ENCODE data around the gene OXSR1. TPM values are rescaled to one million over a fixed set of nuclear protein-coding genes. Genes with fewer than 3 reads are reported as not detected.

OXSR1 gene
- total RNA-seq, 1 donor from 2014 or later: 80.7 TPM

DNA sequence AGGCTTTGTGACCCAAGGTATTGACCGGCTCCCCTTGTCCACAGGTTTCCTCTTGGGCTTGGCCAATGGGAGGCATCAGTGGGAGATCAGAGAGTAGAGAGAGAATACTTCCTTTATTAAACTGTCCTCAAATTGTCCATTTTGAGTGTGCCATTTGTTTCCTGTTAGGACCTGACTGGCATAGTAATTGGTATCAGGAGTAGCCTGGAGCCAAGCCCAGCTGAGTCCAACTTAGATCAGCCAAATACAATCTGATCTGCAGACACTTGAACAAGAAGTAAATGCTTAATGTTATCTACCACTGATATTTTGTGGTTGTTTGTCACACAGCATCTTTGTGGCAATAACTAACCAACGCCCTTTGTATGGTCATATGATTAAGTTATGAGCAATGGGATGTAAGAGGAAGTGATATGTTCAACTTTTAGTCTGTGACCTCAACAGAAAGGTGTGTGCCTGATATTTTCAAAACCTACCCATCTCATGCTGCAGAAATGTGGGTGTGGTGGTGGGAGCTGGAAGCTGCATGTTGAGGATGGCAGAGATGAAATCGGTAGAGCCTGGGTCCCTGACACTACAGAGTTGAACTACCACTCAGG lies 13.6 kb upstream of the OXSR1 start:
- Mint-ChIP-seq H3K27me3 (ENCODE audit: unreplicated experiment) (peaks cover 4% of the 10 kb centered on the region), H3K36me3 (ENCODE audit: unreplicated experiment) (peaks cover 1% of the 10 kb centered on the region), H3K27ac (ENCODE audit: unreplicated experiment) (no peak overlapping the region), H3K4me3 (ENCODE audit: unreplicated experiment) (no peak overlapping the region), H3K9me3 (ENCODE audit: unreplicated experiment) (peaks cover 4% of the 10 kb centered on the region), H3K4me1 (ENCODE audit: low read depth, unreplicated experiment) (no peaks in the 10 kb centered on the region)
- TF ChIP-seq, protein P1, sequence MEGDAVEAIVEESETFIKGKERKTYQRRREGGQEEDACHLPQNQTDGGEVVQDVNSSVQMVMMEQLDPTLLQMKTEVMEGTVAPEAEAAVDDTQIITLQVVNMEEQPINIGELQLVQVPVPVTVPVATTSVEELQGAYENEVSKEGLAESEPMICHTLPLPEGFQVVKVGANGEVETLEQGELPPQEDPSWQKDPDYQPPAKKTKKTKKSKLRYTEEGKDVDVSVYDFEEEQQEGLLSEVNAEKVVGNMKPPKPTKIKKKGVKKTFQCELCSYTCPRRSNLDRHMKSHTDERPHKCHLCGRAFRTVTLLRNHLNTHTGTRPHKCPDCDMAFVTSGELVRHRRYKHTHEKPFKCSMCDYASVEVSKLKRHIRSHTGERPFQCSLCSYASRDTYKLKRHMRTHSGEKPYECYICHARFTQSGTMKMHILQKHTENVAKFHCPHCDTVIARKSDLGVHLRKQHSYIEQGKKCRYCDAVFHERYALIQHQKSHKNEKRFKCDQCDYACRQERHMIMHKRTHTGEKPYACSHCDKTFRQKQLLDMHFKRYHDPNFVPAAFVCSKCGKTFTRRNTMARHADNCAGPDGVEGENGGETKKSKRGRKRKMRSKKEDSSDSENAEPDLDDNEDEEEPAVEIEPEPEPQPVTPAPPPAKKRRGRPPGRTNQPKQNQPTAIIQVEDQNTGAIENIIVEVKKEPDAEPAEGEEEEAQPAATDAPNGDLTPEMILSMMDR (IDR thresholded peaks at IDR 0.05; ENCODE audit: partially characterized antibody, unreplicated experiment): no peak
- no peak for DNase-seq

DNA sequence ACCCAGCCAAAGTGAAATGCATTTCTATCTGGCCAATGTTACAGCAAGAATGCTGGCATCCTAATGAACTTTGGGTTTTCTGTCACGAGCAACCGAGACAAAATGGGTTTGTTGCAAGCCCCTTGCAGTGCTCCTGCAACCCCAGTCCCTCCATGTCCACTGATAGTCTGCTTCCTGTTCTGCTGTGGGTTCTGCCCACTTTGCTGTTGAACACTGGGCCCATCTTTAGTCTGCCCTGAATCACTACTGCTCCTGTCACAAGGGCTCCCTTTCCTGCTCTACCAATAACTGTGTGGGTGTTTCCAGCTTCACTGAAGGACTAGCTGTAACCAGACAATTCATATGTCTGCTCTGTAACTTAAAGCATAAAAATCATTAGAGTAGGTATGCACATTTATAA lies 12.7 kb upstream of the OXSR1 start:
- Mint-ChIP-seq H3K9me3 (ENCODE audit: unreplicated experiment) (peaks cover 4% of the 10 kb centered on the region), H3K36me3 (ENCODE audit: unreplicated experiment) (no peaks in the 10 kb centered on the region), H3K4me1 (ENCODE audit: low read depth, unreplicated experiment) (no peaks in the 10 kb centered on the region), H3K27me3 (ENCODE audit: unreplicated experiment) (peaks cover 4% of the 10 kb centered on the region), H3K4me3 (ENCODE audit: unreplicated experiment) (no peak overlapping the region), H3K27ac (ENCODE audit: unreplicated experiment) (no peak overlapping the region)
- DNase-seq: no peak
- TF ChIP-seq, protein P1 (IDR thresholded peaks at IDR 0.05; ENCODE audit: partially characterized antibody, unreplicated experiment): no peak

DNA sequence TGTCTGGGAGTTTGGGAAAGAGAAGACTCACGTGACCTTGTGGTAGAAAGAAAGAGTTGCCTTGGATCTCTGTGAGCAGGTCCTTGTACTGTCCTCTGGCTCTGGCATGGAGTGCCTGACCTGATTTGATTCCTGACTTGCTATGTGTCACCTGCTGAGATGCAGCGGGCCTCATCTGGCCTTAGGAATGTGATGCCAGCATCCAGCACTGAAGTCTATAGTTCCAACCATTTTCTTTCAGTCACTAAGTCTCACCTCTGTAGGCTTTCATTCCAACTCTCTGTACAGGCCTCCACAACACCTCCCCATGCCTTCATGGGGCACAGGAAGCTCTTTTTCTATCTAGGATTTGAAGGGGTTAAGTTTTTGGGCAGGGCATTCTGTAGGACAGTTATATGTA lies 12.1 kb upstream of the OXSR1 start:
- H3K9me3 Mint-ChIP-seq (ENCODE audit: unreplicated experiment): peaks cover 4% of the 10 kb centered on the region
- TF ChIP-seq, protein P1 (IDR thresholded peaks at IDR 0.05; ENCODE audit: partially characterized antibody, unreplicated experiment): no peak
- no peaks in the 10 kb centered on the region for H3K4me1 Mint-ChIP-seq (ENCODE audit: low read depth, unreplicated experiment)

DNA sequence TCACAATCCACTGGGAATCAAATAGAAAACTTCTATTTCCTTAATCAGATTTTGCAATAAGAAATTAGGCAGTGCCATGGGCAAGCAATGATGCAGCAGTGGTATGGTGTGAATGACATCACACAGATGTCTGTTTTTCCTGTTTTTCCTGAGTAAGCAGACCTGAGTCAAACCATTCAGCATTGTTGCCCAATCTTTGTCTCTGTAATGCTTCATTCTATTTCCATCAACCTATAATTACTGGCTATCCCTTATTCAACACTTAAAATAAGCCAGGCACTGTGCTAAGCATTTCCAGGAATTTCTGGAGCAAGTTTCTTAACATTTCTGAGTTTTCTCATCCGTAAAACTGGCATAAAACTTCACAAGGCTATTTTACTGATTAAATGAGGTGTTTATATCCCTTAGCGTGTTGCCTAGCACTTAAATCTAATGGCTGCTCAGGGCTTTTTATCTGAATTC lies 11.3 kb upstream of the OXSR1 start:
- peaks cover 4% of the 10 kb centered on the region for H3K27me3 Mint-ChIP-seq (ENCODE audit: unreplicated experiment)
- no peak for DNase-seq
- H3K4me3 Mint-ChIP-seq (ENCODE audit: unreplicated experiment): no peak overlapping the region
- no peak overlapping the region for H3K27ac Mint-ChIP-seq (ENCODE audit: unreplicated experiment)
- no peaks in the 10 kb centered on the region for H3K36me3 Mint-ChIP-seq (ENCODE audit: unreplicated experiment)
- peaks cover 4% of the 10 kb centered on the region for H3K9me3 Mint-ChIP-seq (ENCODE audit: unreplicated experiment)
- H3K4me1 Mint-ChIP-seq (ENCODE audit: low read depth, unreplicated experiment): no peaks in the 10 kb centered on the region
- TF ChIP-seq, protein P1 (IDR thresholded peaks at IDR 0.05; ENCODE audit: partially characterized antibody, unreplicated experiment): no peak

More for the DNA sequence above, 12.1 kb upstream of the OXSR1 start:
- Mint-ChIP-seq H3K4me3 (ENCODE audit: unreplicated experiment) (no peak overlapping the region), H3K36me3 (ENCODE audit: unreplicated experiment) (no peaks in the 10 kb centered on the region), H3K27ac (ENCODE audit: unreplicated experiment) (no peak overlapping the region), H3K27me3 (ENCODE audit: unreplicated experiment) (peaks cover 4% of the 10 kb centered on the region)
- DNase-seq: no peak

DNA sequence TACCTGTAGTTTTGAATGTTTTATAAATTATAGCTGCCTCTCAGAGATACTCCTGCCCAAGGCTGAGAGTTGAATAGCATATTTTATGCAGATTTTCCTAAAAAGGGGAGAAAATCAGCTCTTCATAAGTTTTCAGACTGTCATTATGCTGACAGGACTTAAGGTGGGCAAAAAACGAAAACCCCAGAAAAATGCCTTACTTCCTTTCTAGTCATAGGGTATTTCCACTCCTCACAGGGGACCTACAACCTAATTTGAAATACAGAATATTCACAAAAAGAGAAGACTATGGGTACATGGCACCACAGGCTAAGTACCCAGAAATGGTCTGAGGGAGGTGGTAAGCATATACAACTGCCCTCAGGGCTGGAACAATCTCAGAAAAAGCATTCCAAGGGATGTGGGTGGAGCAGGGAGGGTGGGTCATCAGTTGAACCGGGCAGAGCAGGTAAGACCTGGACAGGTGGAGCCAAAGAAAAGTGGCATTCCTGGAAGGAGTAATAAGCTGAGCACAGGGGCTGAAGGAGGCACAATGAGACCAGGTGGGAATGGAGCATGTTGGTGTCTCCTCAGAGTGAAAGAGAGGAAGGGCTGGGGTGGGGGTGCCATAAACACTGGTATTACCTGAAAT lies 10.6 kb upstream of the OXSR1 start:
- TF ChIP-seq, protein P1 (IDR thresholded peaks at IDR 0.05; ENCODE audit: partially characterized antibody, unreplicated experiment): no peak
- Mint-ChIP-seq H3K4me3 (ENCODE audit: unreplicated experiment) (no peak overlapping the region), H3K27ac (ENCODE audit: unreplicated experiment) (no peak overlapping the region), H3K4me1 (ENCODE audit: low read depth, unreplicated experiment) (no peaks in the 10 kb centered on the region), H3K36me3 (ENCODE audit: unreplicated experiment) (no peaks in the 10 kb centered on the region), H3K9me3 (ENCODE audit: unreplicated experiment) (peaks cover 4% of the 10 kb centered on the region), H3K27me3 (ENCODE audit: unreplicated experiment) (peaks cover 4% of the 10 kb centered on the region)
- no peak for DNase-seq

Data from glutamatergic neuron (in vitro differentiated cells).